Eye (tissue), 1 donor: ENCODE data around the gene SLC25A25.
"Not testable (repeated sequence)": the region's sequence is repeated elsewhere in the genome, so short reads cannot be mapped to it uniquely, and the experiment has no call there.

Experiments used
- DNase-seq: peaks from one replicate; pipeline ENCODE4 v3.0.0-alpha.2; 2015

SLC25A25 gene

DNA sequence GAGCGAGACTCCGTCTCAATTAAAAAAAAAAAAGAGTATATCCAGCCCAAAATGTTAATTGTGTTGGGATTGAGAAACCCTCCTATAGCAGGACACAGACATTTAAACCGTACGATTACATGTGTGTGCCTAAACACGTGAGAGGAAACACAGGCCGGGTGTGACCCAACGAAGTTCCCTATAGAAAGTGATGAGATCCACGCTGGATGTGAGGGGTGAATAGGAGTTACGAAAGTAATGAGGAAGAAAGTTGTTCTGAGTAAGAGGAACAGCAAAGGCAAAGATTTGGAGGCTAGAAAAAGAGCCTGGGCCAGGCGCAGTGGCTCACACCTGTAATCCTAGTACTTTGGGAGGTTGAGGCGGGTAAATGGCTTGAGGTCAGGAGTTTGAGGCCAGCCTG lies 14.5 kb upstream of the SLC25A25 start:
- no peak for DNase-seq

DNA sequence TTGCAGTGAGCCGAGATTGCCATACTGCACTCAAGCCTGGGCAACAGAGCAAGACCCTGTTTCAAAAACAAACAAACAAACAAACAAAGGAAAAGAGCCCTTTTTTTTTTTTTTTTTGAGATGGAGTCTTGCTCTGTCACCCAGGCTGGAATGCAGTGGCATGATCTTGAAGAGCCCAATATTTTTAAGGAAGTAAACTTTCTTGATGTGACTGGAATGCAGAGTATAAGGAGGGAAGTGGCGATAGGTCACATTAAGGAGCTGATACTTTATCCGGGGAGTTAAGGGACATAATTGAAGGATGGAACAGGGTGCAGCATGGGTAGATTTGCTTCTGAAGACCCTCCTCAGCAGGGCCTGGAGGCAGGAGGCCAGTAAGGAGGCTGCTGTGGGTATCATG lies 13.9 kb upstream of the SLC25A25 start:
- no peak for DNase-seq

- DNase-seq = no peak
These were observed 12.5 kb upstream of the SLC25A25 start for GRCh38 chr9:128055344-128056040.

DNA sequence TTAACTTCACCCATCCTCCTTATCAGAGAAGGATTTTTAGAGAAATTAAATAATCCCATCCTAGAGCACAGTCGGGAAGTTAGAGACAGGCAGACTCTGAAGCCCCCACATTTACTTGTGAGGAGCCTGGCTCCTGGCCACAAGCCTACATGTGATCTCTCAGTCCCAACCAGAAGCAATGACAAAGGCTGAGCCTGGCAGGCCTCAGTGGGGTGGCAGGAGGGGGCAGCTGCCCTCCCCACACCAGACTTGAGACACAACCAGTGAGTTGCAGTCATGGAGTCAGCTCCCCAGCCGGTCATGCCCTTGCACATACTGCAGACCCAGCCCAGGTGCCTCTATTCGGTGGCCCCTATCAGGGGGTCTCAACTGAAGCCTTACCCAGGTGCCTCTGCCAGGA lies 11.9 kb upstream of the SLC25A25 start:
- DNase-seq = no peak

- DNase-seq = no peak
These were observed 10.9 kb upstream of the SLC25A25 start for GRCh38 chr9:128056887-128057723.

DNA sequence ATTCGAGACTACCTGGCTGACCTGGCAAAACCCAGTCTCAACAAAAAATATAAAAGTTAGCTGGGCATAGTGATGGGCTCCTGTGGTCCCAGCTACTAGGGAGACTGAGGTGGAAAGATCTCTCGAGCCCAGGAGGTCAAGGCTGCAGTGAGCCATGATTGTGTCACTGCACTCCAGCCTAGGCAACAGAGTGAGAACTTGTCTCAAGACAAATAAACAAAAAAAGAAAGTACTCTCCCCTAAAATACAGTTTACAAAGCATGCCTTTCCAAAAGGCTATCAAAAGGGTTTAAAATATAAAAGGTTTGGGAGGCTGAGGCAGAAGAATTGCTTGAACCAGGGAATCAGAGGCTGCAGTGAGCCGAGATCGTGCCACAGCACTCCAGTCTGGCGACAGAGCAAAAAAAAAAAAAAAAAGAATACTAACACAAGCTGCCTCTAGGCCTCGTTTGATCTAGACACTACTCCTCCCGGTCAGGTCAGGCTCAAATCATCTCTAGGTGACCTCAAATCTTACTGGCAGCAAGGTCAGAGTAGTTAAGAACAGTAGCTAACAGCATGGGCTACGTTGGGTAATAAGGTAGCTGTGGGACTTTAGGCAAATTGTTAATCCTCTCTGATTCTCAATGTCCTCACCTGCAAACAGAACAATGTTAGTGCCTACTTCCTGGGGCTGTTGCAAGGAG lies 10.2 kb upstream of the SLC25A25 start:
- no peak for DNase-seq

DNA sequence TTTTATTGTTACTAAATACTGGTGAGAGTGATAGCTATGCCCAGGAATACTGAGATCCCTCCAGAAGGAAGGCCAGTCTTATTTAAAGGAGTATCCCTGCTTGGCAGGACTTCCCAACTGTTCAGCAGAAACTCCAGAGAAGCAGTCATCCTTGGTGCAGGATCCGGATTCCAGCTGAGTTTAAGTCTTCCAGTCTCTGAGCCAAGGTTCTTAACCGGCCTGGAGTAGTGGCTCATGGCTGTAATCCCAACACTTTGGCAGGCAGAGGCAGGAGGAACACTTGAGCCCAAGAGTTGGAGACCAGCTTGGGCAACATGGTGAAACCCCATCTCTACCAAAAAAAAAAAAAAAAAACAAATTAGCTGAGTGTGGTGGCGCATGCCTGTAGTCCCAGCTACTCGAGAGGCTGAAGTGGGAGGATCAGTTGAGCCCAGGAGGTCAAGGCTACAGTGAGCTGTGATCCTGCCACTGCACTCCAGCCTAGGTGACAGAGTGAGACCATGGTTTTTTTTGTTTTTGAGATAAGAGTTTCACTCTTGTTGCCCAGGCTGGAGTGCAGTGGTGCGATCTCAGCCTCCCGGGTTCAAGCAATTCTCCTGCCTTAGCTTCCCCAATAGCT lies 8.6 kb upstream of the SLC25A25 start:
- no peak for DNase-seq

- DNase-seq = no peak
These were observed 6.6 kb upstream of the SLC25A25 start for GRCh38 chr9:128061275-128061960.

- DNase-seq = no peak
These were observed 5.8 kb upstream of the SLC25A25 start for GRCh38 chr9:128062279-128062678.

DNA sequence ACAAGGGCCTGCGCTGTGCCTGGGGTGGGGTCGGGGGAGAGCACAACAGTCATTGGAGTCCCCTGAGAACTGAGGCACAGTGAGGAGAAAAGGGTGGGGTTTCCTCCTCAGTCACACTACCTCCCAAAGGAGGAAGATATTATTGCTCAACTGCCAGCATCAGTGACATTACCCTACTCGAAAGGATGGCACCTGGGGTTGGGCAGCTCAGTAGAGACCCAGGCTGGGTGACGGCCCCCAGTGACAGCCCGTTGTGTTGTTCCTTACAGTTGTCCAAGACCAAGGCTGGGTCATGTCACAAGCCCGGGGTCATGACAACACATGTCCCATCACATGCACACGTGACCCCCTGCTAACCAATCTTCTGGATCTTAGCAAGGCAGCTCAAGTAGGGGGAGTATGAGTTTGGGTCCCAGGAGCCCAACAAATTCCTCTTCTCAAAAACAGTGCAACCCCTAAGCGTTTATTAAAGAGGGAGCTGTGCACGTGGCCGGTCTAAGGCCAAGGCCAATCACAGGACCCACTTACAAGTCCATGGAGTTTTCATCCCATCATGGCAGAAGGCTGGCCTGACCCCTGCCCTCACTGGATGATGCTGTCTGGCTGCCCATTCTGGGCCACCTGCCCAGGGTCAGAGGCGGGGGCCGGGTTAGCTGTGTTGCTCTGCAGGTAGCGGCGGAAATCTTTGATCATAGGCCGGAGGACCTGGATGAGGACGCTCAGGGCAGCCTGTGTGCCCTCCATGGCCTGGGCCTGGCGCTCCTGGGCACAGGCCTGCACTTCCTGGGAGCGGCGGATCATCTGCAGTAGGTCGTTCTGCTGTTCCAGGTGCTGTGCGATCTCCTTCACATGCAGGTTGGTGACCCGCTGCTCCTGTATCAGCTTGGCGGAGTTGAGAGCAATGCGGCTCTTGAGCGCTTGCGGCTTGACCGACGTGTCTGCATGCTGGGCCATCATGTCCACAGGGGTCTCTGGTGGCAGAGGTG lies 4.9 kb upstream of the SLC25A25 start:
- DNase-seq = no peak

DNA sequence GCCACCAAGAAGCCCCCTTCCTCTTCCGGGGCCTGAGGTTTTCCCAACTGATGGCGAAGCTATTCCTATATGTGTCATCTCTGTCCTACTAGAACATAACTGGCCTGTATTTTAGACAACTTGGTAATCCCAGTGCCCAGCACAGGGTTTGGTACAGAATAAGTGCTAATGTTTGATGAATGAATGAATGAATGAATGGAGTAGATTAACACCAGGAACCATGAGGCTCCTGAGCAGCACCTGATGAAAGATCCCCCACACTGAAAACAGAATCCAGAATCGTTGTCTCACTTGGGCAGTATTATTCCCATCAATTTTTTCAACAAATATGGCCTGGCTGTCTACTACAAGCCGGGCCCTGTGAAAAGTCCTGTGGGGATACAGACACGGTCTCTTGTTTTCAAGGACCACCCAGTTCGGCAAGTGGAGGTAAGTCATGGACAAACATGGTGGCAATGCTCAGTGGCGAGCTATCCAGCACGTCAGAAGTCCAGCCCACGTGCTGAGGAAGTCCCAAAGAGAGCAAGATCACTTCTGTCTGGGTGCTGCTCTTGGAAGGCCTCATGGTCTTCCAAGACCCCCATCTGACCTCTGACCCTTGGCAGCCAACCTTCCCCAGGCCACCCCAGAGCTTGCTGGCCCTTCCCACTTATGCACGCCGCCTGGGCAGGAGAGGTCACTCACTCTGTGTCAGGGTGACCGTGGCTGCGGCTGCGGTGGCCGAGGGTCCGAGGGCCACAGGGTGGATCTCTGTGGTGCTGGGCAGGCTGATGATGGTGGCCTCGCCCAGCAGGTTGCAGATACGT lies 1.9 kb upstream of the SLC25A25 start:
- DNase-seq = no peak

DNA sequence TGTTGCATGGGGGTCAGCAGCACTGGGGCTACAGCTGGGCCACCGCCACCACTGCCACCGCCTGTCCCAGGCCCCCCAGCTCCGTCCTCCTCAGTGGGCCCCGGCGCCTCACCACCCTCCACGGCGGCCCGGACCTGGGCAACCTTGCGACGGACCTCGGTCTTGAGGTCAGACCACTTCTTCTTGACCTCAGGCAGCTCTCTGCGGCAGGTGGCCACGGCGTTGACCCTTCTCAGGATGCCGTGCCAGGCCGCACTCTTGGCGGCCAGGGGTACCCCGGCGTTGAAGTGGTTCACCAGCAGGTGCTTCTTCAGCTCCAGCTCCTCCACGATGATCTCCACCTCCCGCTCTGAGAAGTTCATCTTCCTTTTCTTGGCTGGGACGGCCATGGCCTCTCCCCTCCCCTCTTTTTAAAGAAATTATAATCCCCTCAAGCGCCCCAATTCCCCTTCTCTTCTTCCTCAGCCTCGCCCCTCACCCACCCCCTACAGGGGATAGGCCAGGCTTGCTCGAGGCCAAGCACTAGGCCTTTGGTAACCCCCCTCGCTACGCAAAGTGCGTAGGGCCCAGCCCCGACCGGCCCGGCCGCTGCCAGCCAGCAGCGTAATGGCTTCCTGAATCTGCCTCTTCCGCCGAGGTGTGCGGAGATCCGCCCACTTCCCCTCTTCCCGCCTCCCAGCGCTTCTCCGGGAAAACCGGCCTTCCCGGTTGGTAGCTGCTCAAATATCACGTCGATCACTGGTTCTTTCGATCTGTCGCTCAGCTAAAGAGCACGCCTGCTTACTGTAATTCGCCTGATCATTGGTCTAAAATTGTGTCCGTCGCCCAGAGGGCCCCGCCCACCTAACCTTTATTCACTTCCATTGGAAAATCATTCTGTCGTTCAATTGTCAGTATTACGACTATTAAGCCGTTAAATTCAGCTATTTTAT lies 1.1 kb upstream of the SLC25A25 start, which contains the start of gene NAIF1:
TSS of gene NAIF1 (minus strand) at position 608 of the 932 bp plus-strand sequence. CDS start at position 389, 219 bp downstream.
- peak; percentile 99 for DNase-seq

DNA sequence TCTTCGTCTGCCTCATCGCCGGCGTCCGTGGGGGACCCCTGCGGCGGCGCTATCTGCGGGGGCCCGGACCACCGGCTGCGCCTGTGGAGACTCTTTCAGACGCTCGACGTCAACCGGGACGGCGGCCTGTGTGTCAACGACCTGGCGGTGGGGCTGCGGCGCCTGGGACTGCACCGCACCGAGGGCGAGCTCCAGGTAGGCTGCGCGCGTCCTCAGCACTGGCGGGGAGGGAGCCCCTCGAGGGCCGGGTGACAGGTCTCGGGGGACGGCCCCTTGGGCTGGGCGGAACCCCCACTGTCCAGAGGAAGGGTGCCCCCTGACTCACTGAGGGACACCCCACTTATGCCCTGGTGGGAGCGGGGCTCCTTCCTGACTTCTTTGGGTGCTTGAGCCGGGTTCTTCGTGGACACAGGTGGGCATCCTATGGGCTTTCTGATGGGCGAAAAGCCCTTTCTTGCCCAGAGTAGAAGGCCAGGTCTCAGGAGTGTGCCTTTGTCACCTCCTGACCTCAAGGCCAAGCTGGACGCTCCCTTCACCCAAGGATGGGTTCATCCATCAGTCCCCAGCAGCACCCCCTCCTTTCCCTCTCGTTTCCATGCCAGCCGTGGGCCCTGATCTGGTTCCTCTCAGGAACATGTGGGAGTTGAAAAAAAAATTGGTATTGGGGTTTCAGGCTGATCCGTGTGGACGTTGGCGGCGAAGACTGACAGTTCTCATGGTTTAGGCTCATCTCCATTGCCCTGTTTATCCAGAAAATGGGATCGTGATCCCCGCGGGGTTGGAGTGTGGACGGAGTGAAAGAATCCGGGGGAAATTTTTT lies 564 bp downstream of the SLC25A25 start:
- DNase-seq = no peak

DNA sequence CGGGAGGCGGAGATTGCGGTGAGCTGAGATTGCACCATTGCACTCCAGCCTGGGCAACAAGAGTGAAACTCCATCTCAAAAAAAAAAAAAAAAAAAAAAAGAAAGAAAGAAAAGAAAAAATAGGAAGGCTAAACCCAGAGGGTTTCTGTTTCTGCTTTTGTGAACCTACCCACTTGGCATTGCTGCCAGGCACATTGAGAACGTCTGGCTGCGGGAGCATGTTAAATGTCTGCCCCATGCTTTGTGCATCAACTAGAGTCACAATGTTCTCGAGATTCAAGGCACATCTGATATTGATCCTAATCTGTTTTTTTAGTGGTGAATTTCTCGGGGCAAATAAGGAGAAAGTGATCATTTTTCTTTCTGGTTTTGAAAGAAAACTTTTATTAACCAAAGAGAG lies 2.8 kb downstream of the SLC25A25 start:
- no peak for DNase-seq

- DNase-seq = not testable (repeated sequence)
These were observed 3.4 kb downstream of the SLC25A25 start for GRCh38 chr9:128071475-128071874.

GRCh38 chr9:128072144-128073021 lies 4.4 kb downstream of the SLC25A25 start:
- peak; percentile 83 for DNase-seq

- DNase-seq = no peak
These were observed 5.3 kb downstream of the SLC25A25 start for GRCh38 chr9:128073253-128073886.
